PC-3 (cell line): Measurements from ENCODE around the gene AK8. TPM values are rescaled to one million over a fixed set of nuclear protein-coding genes. Genes with fewer than 3 reads are reported as not detected.
A peak's percentile ranks its signal among the peaks of the same experiment; 100 is the strongest.

ENCODE experiments used
- ATAC-seq: fragments of 200-7000 bp; cut with Tn5 transposase; 2 replicates; pipeline ENCODE4 v1.9.1; 2020; ENCODE audit warnings: mild to moderate bottlenecking, moderate library complexity
- BruUV-seq: library from RNA; stranded (reverse); fragments of 400-500 nt; replicated peaks from 2 replicates; lab custom pipeline; 2021; lab: Mats Ljungman, UMichigan
- CTCF ChIA-PET: fragments of 300-600 bp; sonication (Branson Sonifier 250); formaldehyde crosslinking; loops from one replicate; lab custom pipeline; 2022; ENCODE audit warnings: antibody characterized with exemption; lab: Charles Lee
- POLR2A ChIA-PET: fragments of 300-600 bp; sonication (Branson Sonifier 250); formaldehyde crosslinking; loops from one replicate; lab custom pipeline; 2022; ENCODE audit warnings: antibody characterized with exemption; ENCODE audit not compliant: unreplicated experiment; lab: Charles Lee
- DNase-seq: peaks from one replicate; pipeline ENCODE4 v3.0.0-alpha.2; 2015
- H2AFZ ChIP-seq: fragments of 300-600 bp; sonication (generic); 2 replicates; pipeline ENCODE4 v1.6.0; 2016; ENCODE audit warnings: antibody characterized with exemption, low read length
- H3F3A ChIP-seq: fragments of 300-600 bp; sonication (generic); one replicate; pipeline ENCODE4 v1.6.0; 2017; ENCODE audit warnings: antibody characterized with exemption, low read length, control low read depth, mild to moderate bottlenecking; ENCODE audit not compliant: unreplicated experiment
- H3K27ac ChIP-seq: fragments of 300-600 bp; sonication (generic); 2 replicates; pipeline ENCODE4 v1.5.1; 2016; ENCODE audit warnings: mild to moderate bottlenecking, low read length
- H3K27me3 ChIP-seq: fragments of 300-600 bp; sonication (generic); 2 replicates; pipeline ENCODE4 v1.6.1; 2016; ENCODE audit warnings: low read length, mixed read lengths
- H3K36me3 ChIP-seq: fragments of 300-600 bp; sonication (generic); 2 replicates; pipeline ENCODE4 v1.6.1; 2016; ENCODE audit warnings: low read depth, mixed run types, low read length, mixed read lengths
- H3K4me1 ChIP-seq: fragments of 300-600 bp; sonication (generic); 2 replicates; pipeline ENCODE4 v1.5.1; 2016; ENCODE audit warnings: low read length; ENCODE audit not compliant: insufficient read depth
- H3K4me2 ChIP-seq: fragments of 300-600 bp; sonication (generic); 2 replicates; pipeline ENCODE4 v1.6.0; 2016; ENCODE audit warnings: low read length
- H3K4me3 ChIP-seq: fragments of 300-600 bp; sonication (generic); 2 replicates; pipeline ENCODE4 v1.5.1; 2016; ENCODE audit warnings: mild to moderate bottlenecking, low read length, mixed read lengths
- H3K79me2 ChIP-seq: fragments of 300-600 bp; sonication (generic); 2 replicates; pipeline ENCODE4 v1.6.1; 2017; ENCODE audit warnings: low read length, mixed read lengths
- H3K9ac ChIP-seq: fragments of 300-600 bp; sonication (generic); 2 replicates; pipeline ENCODE4 v1.6.0; 2016; ENCODE audit warnings: mild to moderate bottlenecking, low read length
- H3K9me2 ChIP-seq: fragments of 300-600 bp; sonication (generic); replicated peaks from 2 replicates; pipeline ENCODE4 v1.6.1; 2016; ENCODE audit warnings: mixed run types, low read length, mixed read lengths
- H3K9me3 ChIP-seq: fragments of 300-600 bp; sonication (generic); 2 replicates; pipeline ENCODE4 v1.6.1; 2016; ENCODE audit warnings: low read length, mixed read lengths
- H4K20me1 ChIP-seq: fragments of 300-600 bp; sonication (generic); 2 replicates; pipeline ENCODE4 v1.6.1; 2016; ENCODE audit warnings: low read length, mixed read lengths
- CTCF ChIP-seq: fragments of 300-600 bp; sonication (generic); conservative IDR thresholded peaks from 2 replicates; pipeline ENCODE4 v1.5.1; 2017; ENCODE audit warnings: antibody characterized with exemption, low read depth, mild to moderate bottlenecking, low read length
- EZH2 ChIP-seq: fragments of 300-600 bp; sonication (generic); IDR thresholded peaks from one replicate; pipeline ENCODE4 v1.6.1; 2017; ENCODE audit warnings: antibody characterized with exemption, mild to moderate bottlenecking, low read length; ENCODE audit not compliant: unreplicated experiment
- EZH2phosphoT487 ChIP-seq: fragments of 300-600 bp; sonication (generic); IDR thresholded peaks from 2 replicates; pipeline ENCODE4 v1.6.1; 2018; ENCODE audit warnings: mild to moderate bottlenecking, antibody characterized with exemption, low read length, borderline replicate concordance
- intact Hi-C: fragments of 100-400 bp; cut with micrococcal nuclease; formaldehyde crosslinking; loops from 2 replicates; pipeline ENCODE4 v1.9.0; 2023
- total RNA-seq: library from RNA; depleted of rRNA; stranded (reverse); fragments of >200 nt; gene quantifications from 2 replicates; pipeline ENCODE4 v1.2.3, GENCODE V29; 2014

Gene AK8
- total RNA-seq, 1 experiment from 2014 or later, result 0.55 TPM

DNA sequence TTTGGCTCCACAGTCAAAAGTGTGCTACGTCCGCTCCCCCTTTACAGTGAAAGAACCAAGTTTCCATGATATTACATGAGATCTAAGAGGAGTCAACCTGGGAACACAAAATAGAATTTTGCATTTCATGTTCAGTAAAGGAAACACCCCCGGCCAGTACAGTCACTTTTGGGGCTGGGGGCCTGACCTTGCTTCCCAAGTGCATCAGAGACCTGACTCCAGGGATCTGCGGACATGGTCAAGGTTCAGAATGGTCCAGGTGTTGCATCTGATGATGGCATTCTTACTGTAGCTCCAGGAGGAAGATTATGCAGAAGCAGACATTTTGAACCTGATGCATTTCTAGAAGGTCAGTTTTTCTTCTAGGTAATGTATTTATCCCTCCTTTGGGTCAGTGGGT is 39.8 kb downstream of the AK8 start:
- Histone ChIP-seq H4K20me1 (no peaks in the 10 kb centered on the region), H3K9ac (no peak overlapping the region), H3K4me2 (no peak overlapping the region), H3K4me1 (peaks cover 7% of the 10 kb centered on the region; the same call in 1 of the 2 replicates), H3K9me3 (no peaks in the 10 kb centered on the region), H3K4me3 (no peak overlapping the region), H3K27ac (no peak overlapping the region), H2AFZ (no peak overlapping the region), H3K36me3 (no peaks in the 10 kb centered on the region), H3F3A (no peaks in the 10 kb centered on the region), H3K9me2 (no peaks in the 10 kb centered on the region), H3K79me2 (no peaks in the 10 kb centered on the region), H3K27me3 (no peaks in the 10 kb centered on the region)
- no TSS peak for BruUV-seq
- ATAC-seq (no peak), DNase-seq (no peak)
- POLR2A ChIA-PET, result no interaction called here
- TF ChIP-seq CTCF, result no peak
- no peak for TF ChIP-seq EZH2
- TF ChIP-seq EZH2phosphoT487, result no peak
- CTCF ChIA-PET, result no interaction called here
- intact Hi-C loops, result no loop called here

- Histone ChIP-seq H4K20me1 (no peaks in the 10 kb centered on the region), H3K9me2 (no peaks in the 10 kb centered on the region), H3K9me3 (no peaks in the 10 kb centered on the region), H3K79me2 (no peaks in the 10 kb centered on the region), H3K36me3 (no peaks in the 10 kb centered on the region), H3K4me2 (no peak overlapping the region), H3K27me3 (no peaks in the 10 kb centered on the region), H3K9ac (no peak overlapping the region), H2AFZ (no peak overlapping the region), H3F3A (no peaks in the 10 kb centered on the region), H3K4me1 (peaks cover 7% of the 10 kb centered on the region; the same call in 1 of the 2 replicates), H3K4me3 (no peak overlapping the region), H3K27ac (no peak overlapping the region)
- intact Hi-C loops, result no loop called here
- no TSS peak for BruUV-seq
- ChIA-PET POLR2A (no interaction called here), CTCF (no interaction called here)
- no peak for ATAC-seq
- DNase-seq, result no peak
- TF ChIP-seq EZH2phosphoT487 (no peak), CTCF (no peak), EZH2 (no peak)
These were observed 40.4 kb downstream of the AK8 start for GRCh38 chr9:132837501-132838286.

- Histone ChIP-seq H3F3A (no peaks in the 10 kb centered on the region), H3K9ac (no peak overlapping the region), H3K4me3 (no peak overlapping the region), H3K27me3 (no peaks in the 10 kb centered on the region), H3K79me2 (no peaks in the 10 kb centered on the region), H4K20me1 (no peaks in the 10 kb centered on the region), H3K4me1 (peaks cover 5% of the 10 kb centered on the region; the same call in 1 of the 2 replicates), H3K4me2 (no peak overlapping the region), H3K9me3 (no peaks in the 10 kb centered on the region), H3K36me3 (no peaks in the 10 kb centered on the region), H2AFZ (no peak overlapping the region), H3K9me2 (no peaks in the 10 kb centered on the region), H3K27ac (no peak overlapping the region)
- CTCF ChIA-PET, result no interaction called here
- ATAC-seq (no peak), DNase-seq (peak; percentile 20)
- intact Hi-C loops, result no loop called here
- TF ChIP-seq EZH2 (no peak), EZH2phosphoT487 (no peak), CTCF (no peak)
- BruUV-seq, result no TSS peak
- POLR2A ChIA-PET, result no interaction called here
These were observed 43.7 kb downstream of the AK8 start for GRCh38 chr9:132834343-132834742.
